GM10248 (cell line): ENCODE data around the gene PGLYRP2.

ENCODE experiments used
- CTCF ChIA-PET: fragments of 300-600 bp; sonication (Branson Sonifier 250); formaldehyde crosslinking; extraction: SDS; loops from one replicate; lab custom pipeline; 2021; ENCODE audit warnings: antibody characterized with exemption; lab: Yijun Ruan, JAX
- POLR2A ChIA-PET: fragments of 350-650 bp; sonication (Branson Sonifier 250); formaldehyde crosslinking; extraction: SDS; loops from one replicate; lab custom pipeline; 2020; ENCODE audit warnings: antibody characterized with exemption; lab: Yijun Ruan, JAX
- DNase-seq: peaks from one replicate; pipeline ENCODE4 v3.0.0; 2012; ENCODE audit errors: extremely low spot score
- TF ChIP-seq, protein P1 (sequence below): IDR thresholded peaks from 2 replicates; pipeline ENCODE4 v1.5.1; 2012; ENCODE audit warnings: mild to moderate bottlenecking, low read depth; ENCODE audit errors: extremely low read depth, missing control alignments, control extremely low read depth

PGLYRP2 gene

GRCh38 chr19:15445807-15446376 is 33.4 kb downstream of the PGLYRP2 start:
- CTCF ChIA-PET: no interaction called here
- TF ChIP-seq, protein P1, sequence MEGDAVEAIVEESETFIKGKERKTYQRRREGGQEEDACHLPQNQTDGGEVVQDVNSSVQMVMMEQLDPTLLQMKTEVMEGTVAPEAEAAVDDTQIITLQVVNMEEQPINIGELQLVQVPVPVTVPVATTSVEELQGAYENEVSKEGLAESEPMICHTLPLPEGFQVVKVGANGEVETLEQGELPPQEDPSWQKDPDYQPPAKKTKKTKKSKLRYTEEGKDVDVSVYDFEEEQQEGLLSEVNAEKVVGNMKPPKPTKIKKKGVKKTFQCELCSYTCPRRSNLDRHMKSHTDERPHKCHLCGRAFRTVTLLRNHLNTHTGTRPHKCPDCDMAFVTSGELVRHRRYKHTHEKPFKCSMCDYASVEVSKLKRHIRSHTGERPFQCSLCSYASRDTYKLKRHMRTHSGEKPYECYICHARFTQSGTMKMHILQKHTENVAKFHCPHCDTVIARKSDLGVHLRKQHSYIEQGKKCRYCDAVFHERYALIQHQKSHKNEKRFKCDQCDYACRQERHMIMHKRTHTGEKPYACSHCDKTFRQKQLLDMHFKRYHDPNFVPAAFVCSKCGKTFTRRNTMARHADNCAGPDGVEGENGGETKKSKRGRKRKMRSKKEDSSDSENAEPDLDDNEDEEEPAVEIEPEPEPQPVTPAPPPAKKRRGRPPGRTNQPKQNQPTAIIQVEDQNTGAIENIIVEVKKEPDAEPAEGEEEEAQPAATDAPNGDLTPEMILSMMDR: no peak
- POLR2A ChIA-PET: interaction anchor here (0.6 to 1.0 kb wide), 2 partner anchors 27 to 354 kb away, joined by 4 read pairs; partner anchors contain the start of gene AKAP8L
- no peak for DNase-seq

DNA sequence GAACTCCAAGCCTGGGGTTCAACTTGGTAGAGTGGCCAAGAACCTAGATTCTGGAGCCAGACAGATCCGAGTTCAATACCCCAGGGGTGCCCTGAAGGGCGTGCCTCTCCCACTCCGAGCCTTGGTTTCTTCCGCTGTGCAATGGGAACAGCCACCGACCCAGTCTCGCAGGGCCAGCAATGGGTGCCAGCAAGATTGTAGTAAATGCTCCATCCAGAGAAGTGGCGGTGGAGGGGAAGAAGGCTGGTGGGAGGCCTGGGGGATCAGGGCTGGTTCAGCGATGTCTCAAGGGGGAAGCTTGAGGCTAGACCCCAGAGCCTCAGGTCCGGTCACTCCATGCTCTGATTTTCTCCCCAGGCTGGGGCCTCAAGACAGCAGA is 34.1 kb downstream of the PGLYRP2 start:
- no peak for DNase-seq
- ChIA-PET CTCF (no interaction called here), POLR2A (interaction anchor here (0.6 kb wide), 1 partner anchor 353 kb away, joined by 4 read pairs; no protein-coding TSS in a partner anchor)
- TF ChIP-seq, protein P1: no peak

- CTCF ChIA-PET: no interaction called here
- no peak for DNase-seq
- TF ChIP-seq, protein P1: no peak
- POLR2A ChIA-PET: interaction anchor here (0.7 kb wide), 1 partner anchor 8 kb away, joined by 3 read pairs; no protein-coding TSS in a partner anchor
Measured at GRCh38 chr19:15444505-15445226, 34.6 kb downstream of the PGLYRP2 start.

GRCh38 chr19:15443838-15444237 is 35.5 kb downstream of the PGLYRP2 start:
- ChIA-PET CTCF (no interaction called here), POLR2A (no interaction called here)
- DNase-seq: no peak

GRCh38 chr19:15443325-15443724 is 36.0 kb downstream of the PGLYRP2 start:
- CTCF ChIA-PET: no interaction called here
- DNase-seq: no peak
- POLR2A ChIA-PET: no interaction called here
- TF ChIP-seq, protein P1: no peak

More at GRCh38 chr19:15443838-15444237, 35.5 kb downstream of the PGLYRP2 start:
- TF ChIP-seq, protein P1: no peak

DNA sequence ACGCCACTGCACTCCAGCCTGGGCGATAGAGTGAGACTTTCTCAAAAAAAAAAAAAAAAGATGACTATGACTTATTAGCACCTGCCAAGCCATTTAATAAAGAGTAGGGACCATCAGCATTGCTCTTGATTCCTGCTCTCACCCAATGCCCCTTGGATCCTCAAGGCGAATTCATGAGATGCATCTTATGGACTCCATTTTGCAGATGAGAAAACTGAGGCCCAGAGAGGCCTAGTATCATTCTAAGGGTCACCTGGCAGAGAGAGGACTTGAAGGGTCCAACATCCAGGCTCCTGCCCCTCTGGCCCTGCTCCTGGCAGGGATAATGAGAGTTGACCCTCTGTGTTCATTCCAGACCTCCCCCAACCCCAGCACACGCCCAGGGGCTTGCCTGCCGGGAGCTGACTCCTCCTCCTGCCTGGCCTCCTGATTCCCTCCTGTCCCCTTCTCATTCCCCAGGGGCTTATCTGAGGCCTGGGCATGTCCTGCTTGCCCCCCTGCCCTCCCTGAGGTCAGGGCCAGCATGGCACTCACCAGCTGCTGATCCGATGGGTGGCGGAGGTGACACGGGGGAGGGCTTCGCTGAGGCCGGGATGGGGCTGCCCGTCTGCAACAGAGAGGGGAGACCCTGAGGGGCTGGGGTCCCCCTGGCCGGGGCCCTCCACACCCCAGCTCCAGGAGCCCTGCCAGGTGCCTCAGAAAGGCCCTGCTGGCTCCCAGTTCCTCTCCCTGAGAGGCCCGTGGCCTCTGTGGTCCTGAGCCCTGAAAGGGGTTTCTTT is 37.0 kb downstream of the PGLYRP2 start:
- ChIA-PET CTCF (interaction anchor here (1.5 kb wide), 1 partner anchor 23 kb away, joined by 4 read pairs; the partner anchor contains the start of gene AKAP8L), POLR2A (interaction anchor here (0.5 kb wide), 1 partner anchor 62 kb away, joined by 3 read pairs; no protein-coding TSS in a partner anchor)
- no peak for DNase-seq
- TF ChIP-seq, protein P1: no peak
